ENCODE data around the gene PANK3.
"Not testable (repeated sequence)": the region's sequence is repeated elsewhere in the genome, so short reads cannot be mapped to it uniquely, and the experiment has no call there.

Gene PANK3

DNA sequence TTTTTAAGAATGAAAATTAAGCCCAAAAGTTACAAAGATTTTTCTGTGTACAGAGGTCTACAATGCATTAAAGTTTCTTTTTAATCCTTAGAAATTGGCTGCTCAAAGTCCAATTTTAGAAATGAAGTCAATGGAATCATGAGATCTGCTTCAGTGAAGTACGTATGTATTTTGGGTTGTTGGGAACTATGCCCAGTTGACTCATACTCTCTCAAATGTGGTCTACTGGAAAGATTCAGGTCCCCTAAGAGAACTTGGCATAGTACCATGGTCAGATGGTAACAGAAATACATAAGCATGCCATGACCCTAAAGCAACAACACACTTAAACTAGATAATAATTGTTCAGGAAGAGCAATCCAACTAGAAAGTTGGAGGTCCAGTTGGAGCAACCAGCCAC, 27.0 kb downstream of the PANK3 start:
- no peak for DNase-seq (ENCODE audit: low spot score)

DNA sequence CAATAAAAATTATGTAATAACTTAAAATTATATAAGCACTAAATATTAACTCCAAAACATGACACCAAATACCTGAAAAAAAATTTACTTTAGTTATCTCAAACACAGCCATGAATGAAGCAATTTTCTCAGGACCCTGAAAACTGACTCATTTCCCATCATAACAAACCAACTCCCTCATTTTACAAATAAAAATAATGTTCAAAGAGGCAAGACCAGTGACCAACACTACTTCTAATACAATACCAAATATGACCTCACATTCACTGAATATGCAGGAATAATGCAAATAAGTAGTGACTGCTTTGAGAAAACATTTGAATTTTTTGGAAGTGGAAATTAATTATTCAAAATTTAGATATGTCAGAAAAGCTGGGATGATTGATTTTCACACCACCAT, 28.5 kb downstream of the PANK3 start:
- no peak for DNase-seq (ENCODE audit: low spot score)

DNA sequence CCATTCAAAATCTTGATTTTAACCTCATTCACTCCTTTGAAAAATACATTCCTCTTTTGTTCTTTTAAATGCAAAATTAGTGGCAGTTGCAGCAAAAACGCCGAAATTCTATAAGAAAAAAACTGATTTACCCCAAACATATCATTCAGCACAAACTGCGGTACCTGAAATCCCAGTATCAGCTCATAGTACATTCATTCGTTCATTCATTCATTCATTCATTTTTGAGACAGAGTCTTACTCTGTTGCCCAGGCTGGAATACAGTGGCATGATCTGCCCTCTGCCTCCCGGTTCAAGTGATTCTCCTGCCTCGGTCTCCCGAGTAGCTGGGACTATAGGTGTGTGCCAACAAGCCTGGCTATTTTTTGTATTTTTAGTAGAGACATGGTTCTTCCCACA, 29.6 kb downstream of the PANK3 start:
- no peak for DNase-seq (ENCODE audit: low spot score)

DNA sequence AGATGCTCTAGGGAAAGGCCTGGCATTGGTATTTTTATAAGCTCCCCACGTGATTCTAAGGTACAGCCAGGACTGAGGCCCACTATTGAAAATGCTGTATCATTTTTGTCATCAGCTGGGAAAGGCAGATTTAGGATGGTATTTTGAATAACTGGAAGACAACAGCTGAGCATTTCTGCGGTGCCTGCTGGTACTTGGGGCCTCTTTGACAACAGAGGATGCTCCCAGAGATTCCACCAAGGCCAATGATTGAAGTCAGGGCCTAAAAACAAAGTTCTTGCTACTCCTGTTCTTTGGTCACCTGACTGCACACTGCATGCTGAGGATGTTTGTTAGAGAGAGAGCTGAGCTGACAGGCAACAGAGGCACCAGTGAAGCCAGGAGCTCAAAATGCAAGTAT, 42.0 kb downstream of the PANK3 start:
- no peak for DNase-seq (ENCODE audit: low spot score)

DNA sequence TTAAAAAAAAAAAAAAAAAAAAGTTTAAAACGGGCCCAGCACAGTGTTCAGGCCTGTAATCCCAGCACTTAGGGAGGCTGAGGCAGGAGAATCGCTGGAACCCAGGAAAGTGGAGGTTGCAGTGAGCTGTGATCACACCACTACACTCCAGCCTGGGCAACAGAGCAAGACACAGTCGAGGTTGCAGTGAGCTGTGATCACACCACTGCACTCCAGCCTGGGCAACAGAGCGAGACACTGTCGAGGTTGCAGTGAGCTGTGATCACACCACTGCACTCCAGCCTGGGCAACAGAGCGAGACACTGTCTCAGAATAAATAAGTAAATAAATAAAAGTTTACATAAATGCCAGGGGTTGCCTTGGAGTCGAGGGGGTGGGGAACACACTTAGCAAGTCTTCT, 44.8 kb downstream of the PANK3 start:
- DNase-seq (ENCODE audit: low spot score), result not testable (repeated sequence)

DNA sequence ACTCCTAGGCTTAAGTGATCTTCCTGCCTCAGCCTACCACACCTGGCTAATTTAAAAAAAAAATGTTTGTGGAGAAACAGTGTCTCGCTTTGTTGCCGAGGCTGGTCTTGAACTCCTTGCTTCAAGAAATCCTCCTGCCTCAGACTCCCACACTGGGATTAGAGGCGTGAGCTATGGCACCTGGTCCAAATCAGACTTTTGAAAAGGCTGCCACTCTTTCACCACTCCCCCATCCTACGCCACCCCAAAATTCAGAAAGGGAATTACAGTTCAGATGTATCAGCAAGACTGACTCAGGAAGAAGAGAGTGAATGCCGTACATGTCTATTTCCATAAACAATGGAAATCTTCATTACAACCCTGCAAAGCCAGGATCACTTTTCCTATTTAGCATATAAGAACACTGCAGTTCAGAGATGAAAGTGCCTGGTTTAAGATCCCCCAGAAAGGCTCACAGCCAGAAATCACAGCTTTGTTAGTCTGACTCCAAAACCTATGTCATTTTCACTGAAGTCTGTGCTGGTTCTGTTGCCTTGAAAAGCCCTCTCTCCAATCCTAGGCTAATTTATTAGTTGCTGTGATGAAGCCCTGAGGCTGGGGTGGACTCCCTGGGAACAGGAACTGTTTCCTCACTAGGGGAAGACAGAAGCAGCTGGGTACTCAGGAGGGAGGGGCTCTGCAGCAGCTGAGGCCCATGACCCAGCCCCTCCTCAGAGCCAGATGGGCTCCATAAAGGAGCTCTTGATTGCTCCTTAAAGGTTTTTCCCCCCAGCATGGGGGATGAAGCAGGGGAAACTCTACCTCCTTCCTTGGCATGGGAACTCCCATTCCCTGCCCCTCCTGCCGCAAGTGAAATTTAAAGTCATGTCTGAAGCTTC, 46.9 kb downstream of the PANK3 start:
- DNase-seq (ENCODE audit: low spot score), result no peak

DNA sequence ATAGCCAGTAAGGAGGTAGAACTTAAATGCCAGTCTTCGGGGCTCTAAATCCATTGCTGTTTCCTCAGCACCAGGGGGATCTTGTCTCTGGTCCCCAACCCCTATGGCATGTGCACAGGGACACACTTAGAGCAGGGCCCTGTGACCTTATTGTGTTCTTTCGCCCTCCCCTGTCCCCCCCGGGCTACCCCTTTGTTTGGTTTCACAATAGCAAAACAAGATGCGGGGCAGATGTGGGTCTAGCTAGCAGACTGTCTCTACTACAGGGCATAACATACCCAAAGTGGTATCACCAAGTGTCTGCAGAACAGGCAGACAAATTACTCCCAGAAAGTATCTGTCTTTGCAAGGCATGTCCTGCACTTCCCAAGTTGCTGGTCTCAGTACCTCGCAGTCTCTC, 48.0 kb downstream of the PANK3 start:
- no peak for DNase-seq (ENCODE audit: low spot score)

DNA sequence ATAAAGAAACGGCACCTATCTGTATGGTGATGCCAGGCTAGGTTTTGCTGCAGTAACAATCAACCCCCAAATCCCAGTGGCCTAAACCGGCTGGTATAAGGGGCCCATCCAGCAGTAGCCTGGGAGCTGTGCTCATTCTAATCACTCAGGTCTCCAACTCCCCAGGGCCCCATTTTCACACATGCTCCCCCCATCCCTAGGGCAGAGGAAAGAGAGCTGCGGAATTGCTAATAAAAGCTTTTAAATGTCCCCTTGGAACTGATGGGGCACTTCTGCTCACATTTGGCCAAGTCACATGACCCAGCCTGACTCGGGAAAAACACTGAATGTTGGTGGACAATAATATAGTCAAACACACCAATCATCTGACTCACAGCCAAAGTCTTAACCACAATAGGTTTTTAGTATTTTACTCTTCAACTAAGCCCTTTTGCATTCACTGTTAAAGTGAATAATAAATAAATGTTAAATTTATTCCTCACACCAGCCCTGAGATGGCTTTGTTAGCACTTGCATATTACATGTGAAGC, 48.5 kb downstream of the PANK3 start:
- DNase-seq (ENCODE audit: low spot score), result no peak

DNA sequence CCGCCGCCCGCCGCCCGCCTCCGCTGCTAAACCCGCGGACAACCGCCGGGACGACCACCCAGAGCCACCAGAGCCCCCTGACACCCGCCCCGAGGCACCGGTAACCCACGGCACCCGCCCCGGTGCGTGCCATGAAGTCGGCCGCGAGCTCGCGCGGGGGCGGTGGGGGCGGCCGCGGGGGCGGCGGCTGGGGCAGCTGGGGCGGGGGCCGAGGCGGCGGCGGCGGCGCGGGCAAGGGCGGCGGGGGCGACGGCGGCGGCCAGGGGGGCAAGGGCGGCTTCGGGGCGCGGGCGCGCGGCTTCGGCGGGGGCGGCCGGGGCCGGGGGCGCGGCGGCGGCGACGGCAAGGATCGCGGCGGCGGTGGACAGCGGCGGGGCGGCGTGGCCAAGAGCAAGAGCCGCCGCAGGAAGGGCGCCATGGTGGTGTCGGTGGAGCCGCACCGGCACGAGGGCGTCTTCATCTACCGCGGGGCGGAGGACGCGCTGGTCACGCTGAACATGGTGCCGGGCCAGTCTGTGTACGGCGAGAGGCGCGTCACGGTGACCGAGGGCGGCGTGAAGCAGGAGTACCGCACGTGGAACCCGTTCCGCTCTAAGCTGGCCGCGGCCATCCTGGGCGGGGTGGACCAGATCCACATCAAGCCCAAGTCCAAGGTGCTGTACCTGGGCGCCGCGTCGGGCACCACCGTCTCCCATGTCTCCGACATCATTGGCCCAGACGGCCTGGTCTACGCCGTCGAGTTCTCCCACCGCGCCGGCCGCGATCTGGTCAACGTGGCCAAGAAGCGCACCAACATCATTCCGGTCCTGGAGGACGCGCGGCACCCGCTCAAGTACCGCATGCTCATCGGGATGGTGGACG, 49.6 kb downstream of the PANK3 start:
- DNase-seq (ENCODE audit: low spot score), result no peak

DNA sequence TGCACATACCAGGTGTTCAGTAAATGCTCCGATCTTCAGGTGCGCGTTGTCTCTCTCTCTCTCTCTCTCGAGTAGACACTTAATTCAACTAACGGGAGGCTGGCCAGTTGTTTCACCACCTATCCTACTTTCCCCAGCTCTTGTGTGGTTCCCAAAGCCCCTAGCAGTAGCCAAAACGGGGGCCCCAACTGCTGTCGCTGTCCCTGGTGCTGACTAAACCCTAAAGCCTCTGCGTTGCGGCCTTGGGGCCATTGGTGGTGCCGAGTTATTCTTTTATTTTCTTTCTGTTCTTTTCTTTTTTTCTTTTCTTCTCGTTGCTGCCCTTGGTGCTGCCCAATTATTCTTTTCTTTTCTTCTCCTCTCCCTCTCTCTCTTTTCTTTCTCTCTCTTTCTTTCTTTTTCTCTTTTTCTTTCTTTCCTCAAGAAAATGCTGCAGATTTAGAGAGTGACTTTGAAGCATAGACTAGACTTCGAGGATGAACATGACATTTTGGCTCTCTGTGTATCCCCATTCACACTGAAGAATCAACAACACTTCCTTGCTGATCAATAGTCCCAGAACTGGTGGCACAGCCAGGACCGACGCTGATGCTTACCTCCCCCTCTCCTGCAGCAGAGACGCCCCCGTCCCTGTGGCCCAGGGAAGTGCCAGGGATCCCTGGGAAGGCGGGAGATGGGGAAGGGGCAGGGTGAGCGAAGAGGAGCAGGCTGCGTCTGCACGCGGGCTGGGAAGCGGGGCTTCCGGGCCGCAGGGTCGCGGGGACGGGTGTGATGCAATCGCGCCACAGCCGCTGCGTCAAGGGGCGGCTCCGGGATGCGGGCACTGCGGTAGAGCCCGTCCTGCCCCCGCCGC, 50.4 kb downstream of the PANK3 start, which contains the start of gene FBLL1:
FBLL1 (plus strand) TSS at position 785 of the 853 bp plus-strand sequence. CDS start 200 bp downstream, outside the sequence.
- DNase-seq (ENCODE audit: low spot score), result no peak

DNA sequence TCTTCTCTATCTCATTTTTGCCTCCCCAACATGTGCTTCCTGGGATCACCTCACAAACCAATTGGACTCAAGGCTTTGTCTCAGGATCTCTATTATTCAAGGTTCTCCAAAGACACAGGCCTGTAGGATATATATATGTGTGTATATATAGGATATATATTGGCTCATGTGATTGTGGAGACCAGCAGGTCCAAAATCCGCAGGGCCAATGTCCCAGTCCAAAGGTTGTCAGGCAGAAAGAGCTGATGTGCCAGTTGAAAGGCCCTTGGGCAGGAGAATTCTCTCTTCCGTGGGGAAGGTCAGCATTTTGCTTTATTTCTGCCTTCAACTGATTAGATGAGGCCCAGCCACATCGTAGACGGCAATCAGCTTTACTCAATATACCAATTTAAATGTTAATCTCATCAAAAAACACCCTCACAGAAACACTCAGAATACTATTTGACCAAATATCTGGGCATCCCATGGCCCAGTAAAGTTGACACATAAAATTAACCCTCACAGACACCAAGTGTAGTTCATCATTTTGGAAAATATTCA, 51.3 kb downstream of the PANK3 start:
- no peak for DNase-seq (ENCODE audit: low spot score)

DNA sequence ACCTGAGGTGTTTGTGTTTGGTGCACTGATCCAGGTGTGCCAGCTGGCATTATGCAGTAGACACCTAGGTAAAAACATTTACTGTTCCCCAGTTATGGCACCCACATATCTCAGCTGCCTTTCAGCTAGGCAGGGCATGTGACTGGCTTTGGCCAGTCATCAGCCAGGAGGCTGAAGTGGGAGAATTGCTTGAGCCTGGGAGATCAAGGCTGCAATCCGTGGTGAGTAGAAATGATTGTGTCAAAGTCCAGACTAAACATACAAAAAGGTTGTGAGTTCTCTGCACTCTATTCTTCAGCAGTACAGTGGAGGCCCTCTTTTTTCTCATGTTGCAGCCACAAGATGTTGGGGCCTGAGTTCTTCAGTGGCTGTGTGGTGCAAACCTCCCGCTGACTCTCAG, 53.3 kb downstream of the PANK3 start:
- DNase-seq (ENCODE audit: low spot score), result no peak

DNA sequence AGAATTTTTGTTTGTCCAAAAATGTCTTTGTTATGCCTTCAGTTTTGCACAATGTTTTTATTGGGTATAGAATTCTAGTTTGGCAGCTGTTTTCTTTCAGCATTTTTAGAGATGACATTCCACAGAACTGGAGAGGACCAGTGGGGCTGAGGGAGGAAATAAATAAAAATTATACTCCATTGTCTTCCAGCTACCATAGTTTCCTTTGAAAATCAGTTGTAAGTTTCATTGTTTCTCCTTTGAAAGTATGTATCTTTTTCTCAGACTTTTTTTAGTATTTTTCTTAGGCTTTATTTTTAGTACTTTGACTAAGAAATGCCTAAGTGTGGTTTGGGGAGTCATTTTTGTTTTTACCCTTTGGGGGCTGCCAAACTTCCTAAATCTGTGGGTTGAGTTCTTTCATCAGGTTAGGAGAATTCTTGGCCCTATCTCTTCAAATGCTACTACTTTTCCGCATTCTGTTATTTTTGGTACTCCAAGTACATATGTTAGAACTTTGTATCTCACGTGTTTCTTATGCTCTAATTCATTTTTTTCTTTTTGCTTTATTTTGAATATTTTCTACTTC, 65.2 kb downstream of the PANK3 start:
- DNase-seq (ENCODE audit: low spot score), result no peak

DNA sequence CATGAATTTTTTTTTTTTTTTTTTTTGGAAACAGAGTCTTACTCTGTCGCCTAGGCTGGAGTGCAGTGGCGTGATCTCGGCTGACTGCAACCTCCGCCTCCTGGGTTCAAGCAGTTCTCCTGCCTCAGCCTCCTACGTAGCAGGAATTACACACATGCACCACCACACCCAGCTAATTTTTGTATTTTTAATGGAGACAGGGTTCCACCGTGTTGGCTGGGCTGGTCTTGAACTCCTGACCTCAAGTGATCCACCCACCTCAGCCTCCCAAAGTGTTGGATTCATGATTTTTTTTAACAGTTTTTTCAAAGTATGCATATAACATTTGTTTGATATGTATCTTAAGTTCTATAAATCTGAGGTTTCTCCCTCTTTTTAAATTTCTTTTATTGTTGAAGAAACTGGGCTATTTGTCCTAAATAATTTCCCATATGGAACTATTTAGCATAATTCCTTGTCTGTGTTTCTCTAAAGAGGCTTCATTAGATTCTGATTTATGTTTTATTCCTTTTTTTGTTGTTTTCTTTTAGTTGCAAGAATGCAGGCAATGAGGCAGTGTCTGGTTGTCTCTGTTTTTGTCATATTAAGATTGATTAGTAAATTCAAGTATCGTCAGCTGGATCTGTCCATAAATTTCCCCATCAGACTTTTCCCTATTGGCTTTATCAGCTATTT, 76.5 kb downstream of the PANK3 start:
- no peak for DNase-seq (ENCODE audit: low spot score)

All from CD4-positive, alpha-beta T cell treated with Interleukin-15 for 4 hours (primary cell).